Inferior parietal cortex (tissue), 1 donor: ENCODE results near the gene SCG3.
A peak's percentile ranks its signal among the peaks of the same experiment; 100 is the strongest.

Source experiments
- DNase-seq: peaks from one replicate; pipeline ENCODE4 v3.0.0-alpha.2; 2016; ENCODE audit errors: extremely low spot score

The SCG3 gene

DNA sequence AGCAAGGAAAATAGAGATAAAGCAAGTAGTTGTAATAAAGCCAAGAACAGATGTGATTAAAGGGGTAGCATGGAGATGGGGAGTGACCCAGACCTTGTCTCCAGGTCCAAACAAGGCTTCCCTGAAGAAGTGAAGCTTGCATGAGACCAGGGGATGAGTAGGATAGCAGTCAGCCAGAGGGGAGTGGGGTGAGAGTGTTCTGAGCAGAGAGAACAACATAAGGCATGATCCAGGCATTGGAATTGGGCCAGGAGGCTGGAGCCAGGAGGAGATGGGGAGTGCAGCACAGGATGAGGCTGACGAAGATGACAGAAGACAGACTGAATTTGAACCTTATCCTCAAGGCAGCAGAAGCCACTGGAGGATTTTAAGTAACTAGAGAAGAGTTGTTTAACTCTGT is 77.3 kb downstream of the SCG3 start:
- no peak for DNase-seq

DNA sequence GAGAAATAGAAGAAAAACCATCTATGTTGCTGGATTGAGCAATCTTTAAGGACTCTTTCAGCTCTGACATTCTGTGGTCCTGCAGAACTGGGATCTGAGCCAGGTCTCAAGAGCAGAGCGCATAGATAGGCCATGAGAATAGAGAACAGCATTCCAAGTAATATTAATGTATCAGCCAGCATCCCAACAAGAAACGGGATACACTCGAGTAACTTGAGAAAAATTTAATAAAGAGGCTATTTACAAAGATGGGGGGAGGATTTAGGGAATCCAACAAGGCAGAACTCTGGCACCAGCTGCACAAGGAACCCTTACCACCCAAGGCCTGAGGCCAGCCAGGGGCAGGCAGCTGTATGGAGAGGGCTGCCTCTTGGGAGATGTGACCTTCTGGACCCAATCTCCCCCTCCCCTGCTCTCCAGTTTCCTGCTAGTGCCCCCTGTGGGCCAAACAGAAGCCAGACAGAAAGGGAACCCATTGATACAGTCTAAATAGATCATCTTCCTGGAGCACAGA is 78.3 kb downstream of the SCG3 start:
- no peak for DNase-seq

DNA sequence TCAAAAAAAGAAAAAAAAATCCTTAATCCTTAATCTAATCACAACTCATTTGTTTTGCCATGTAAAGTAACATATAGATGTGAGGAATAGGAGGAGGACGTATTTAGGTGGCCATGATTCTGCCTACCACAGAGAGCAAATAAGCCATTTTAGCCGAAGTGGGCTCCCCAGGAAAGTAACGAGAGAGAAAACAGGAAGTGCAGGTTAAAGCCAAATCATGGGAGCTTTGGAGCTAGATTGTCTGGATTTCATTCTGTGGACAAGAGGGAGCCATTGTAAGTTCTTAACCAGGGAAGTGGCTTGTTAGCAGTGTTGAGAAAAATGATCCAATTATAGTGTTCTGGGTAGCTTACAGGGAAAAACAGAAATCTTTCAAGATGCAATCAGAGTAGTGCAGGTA is 79.5 kb downstream of the SCG3 start:
- DNase-seq: no peak

DNA sequence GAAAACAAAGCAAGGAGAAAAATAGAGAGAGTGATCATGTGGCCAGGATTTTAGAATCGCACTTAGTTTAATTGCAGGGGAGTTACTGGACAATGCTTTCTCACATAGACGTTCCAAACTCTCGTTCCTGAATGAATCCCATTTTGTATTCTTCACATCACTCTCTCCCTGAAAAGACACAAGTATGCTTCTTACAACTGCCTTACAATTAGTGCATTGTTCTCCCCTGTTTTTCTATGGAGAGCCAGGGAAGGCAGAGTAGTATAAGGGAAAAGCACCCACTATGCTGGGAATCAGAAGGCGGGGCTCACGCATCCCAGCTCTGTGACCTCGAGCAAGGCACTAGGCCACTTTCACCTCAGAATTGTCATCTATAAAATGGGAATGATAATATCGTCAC is 84.4 kb downstream of the SCG3 start:
- peak; percentile 90 for DNase-seq

DNA sequence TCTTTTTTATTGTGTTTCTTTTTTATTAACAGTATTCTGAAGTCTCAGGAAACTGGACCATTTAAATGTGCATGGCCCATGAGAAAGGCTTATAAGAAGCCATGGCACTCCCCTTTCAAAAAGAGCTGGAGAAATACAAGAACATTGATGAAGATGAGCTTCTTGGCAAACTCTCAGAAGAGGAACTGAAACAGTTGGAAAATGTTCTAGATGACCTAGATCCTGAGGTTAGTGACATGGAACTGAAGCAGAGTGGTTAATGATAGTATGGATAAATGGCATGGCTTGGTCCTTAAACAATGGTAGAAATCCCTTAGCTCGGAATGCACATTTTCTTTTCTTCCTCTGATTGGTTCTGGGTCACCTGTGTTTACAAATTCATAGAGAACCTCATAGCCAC is 85.0 kb downstream of the SCG3 start:
- no peak for DNase-seq

DNA sequence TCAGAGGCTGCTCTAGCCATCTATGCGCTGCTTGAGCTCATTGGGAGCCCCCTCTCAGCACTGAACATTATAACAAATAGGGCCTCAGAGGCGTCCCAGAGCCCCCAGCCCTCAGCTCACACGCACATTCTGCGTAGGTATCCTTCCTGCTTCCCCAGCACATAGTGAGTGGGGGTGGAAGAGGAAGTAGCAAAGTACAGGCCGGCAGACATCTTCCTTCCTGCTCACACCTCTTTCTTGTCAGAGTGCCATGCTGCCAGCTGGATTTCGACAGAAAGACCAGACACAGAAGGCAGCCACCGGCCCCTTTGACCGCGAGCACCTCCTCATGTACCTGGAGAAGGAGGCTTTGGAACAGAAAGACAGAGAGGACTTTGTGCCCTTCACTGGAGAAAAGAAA is 86.7 kb downstream of the SCG3 start:
- no peak for DNase-seq
